HG03097 (cell line): ENCODE results near the gene TMEM266.
"Not testable (repeated sequence)": the region's sequence is repeated elsewhere in the genome, so short reads cannot be mapped to it uniquely, and the experiment has no call there.

Experiments used
- ATAC-seq: cut with Tn5 transposase; IDR thresholded peaks from one replicate; pipeline ENCODE4 v1.9.1; 2021; ENCODE audit not compliant: unreplicated experiment, low FRiP score

TMEM266 gene, protein sequence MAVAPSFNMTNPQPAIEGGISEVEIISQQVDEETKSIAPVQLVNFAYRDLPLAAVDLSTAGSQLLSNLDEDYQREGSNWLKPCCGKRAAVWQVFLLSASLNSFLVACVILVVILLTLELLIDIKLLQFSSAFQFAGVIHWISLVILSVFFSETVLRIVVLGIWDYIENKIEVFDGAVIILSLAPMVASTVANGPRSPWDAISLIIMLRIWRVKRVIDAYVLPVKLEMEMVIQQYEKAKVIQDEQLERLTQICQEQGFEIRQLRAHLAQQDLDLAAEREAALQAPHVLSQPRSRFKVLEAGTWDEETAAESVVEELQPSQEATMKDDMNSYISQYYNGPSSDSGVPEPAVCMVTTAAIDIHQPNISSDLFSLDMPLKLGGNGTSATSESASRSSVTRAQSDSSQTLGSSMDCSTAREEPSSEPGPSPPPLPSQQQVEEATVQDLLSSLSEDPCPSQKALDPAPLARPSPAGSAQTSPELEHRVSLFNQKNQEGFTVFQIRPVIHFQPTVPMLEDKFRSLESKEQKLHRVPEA

DNA sequence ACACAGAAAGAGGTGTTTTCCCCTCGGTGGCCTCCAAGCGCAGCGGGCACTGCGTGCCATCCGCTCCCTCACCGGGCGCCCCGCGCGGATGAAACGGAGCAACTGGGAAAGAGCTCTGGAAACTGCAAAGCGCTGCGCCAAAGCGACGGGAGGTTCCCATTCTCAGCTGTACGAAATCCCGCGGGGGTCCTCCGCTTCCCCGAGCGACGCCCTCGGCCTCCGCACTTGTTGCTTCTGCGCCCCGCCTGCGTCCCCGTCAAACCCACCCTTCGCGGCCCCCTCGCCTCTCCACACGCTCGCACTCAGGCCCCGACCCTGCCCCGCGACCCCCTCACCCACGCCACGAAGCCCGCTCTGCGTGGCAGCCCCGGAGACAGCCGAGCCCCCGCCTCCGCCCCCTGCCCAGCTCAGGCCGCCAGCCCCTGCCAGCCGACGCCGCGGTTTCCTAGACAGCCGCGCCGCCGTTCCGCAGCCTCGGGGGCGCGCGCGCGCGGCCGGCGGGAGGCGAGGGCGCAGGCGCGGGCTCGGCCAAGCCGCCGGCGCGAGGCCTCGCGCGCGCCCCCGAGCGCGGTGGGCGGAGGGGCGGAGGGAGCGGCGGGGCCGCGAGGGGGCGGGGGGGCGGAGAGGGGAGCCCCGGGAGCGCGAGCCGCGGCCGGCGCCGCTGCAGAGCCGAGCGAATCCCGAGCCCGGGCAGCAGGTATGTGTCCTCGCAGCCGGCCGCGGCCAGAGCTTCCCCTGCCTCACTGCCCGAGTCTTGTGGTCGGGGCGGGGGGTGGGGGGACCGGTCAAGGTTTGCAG is at the start of gene TMEM266:
TSS of gene TMEM266 (plus strand) at position 666 of the 798 bp plus-strand sequence. CDS start 74,279 bp downstream, outside the sequence.
- ATAC-seq, result no peak

DNA sequence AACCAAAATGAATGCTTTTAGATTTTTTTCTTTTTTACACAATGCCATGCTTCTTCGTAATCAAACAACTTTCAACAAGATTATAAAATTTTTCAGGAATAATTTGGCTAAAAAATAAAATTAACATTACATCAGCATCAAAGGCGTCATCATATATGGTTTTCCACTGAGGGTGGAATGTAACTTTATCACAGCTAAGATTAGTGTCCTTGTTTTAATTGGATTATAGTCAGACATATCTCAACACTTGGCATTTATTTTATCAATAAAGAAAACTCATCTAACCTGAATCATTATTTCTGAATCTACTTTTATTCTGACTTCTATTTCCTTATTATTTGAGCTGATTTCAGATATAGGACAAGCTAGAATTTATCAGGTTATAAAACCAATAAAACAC is 49.2 kb upstream of the TMEM266 start:
- ATAC-seq, result no peak

DNA sequence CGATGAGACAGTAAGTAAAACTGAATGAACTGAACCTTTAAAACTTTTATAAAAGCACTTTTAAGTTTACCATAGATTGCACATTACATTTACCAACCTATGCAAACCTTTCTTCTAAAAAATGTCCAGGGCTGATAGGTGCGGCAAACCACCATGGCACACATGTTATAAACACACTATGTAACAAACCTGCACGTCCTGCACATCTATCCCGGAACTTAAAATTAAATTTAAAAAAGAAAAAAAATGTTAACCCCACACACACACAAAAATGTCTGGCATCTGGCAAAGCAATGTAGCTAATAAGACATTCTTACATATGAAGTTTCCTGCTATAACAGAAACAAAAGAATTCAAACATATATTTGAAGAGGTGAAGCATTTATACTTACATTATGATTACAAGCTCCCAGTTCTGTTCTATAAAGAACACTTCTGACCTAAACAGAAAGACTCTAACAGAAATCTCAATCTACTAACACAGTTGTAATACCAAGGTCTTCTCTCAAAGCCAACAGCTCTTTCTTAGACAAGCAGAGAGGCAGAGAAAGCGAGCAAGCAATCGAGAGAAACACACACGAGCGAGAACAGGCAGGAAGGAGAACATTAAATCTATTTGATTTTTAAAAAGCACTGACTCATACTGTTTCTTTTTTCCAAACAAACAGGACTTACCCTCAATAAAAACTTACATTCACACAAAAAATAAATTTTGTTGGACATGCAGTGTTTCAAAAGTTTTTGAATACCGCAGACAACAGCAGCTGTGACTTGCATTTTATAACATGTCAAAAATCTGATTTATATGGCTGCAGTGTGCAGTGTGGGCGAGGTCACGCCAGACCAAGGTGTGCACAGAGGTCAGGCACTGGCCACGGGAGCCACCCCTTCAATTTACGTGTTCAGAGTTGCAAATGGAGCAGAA is 47.9 kb upstream of the TMEM266 start, which contains the start of gene NRG4:
TSS of gene NRG4 (minus strand) at position 798 of the 925 bp plus-strand sequence. CDS start 1,194 bp downstream, outside the sequence.
- ATAC-seq, result no peak

DNA sequence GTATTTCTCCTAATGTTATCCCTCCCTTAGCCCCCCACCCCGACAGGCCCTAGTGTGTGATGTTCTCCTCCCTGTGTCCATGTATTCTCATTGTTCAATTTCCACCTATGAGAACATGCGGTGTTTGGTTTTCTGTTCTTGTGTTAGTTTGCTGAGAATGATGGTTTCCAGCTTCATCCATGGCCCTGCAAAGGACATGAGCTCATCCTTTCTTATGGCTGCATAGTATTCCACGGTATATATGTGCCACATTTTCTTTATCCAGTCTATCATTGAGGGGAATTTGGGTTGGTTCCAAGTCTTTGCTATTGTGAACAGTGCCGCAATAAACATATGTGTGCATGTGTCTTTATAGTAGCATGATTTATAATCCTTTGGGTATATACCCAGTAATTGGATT is 46.3 kb upstream of the TMEM266 start:
- ATAC-seq, result not testable (repeated sequence)

DNA sequence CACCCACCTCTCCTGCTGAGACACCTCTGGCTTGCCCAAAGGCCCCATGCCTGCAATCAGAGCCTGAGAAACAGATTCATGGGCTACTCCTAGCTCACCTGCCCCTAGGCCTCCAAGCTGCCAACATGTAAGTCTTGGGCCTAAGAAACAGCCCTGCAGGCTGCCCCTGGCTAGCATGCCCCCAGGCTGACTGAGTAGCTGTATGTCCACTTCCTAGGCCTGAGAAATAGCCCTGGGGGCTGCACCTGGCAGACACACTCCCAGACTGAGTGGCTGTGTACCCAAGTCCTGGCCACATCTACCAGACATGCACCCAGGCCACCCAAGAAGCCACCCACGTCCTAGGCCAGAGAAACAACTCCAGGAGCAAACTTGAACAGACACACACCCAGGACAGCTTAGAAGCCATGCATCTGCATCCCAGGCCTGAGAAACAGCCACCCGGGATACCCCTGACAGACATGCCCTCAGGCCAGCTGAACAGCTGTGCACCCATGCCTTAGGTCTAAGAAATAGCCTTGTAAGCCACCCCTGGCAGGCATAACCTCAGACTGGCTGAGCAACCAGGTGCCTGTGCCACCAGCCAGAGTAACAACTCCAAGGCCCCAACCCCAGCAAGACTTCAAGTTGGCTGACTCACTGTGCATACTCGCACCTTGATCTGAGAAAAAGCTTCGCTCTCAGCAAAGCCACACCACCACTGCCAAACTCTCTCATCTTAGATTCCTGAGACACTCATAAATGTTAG is 35.6 kb upstream of the TMEM266 start:
- ATAC-seq, result no peak

DNA sequence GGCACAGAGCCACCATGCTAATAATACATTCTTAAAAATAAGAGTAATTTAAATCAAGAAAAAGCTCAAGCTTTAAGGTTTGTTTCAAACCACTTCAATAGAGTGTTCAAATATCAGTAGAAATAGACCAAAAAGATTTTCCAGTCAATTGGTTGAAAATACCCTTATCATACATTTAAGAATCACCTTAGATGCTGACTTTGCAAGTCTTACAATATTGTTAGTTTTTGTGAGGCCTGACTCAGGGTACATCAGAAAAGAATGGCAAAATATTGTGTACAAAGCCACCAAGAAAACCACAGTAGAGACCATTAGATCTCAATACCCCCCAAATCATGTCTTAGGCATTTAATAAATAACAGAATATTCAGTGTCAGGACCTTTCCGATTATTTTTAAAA is 27.7 kb upstream of the TMEM266 start:
- ATAC-seq, result no peak

DNA sequence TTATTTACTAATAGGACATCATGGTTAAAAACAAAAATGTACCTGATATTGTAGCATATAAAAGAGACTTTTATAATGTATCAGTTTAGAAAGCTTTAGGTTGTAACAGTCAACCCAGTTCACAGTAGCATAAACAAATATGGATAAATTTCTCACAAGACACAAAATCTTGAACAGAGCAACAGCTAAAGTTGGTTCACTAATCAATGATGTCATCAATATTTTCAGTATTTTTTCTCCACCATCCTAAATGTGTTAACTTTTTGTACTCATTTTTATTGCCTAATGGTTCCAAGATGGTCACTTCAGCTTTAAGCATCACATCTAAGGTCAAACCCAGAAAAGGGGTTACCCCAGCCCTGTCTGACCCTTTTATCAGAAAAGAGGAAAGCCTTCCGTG is 26.3 kb upstream of the TMEM266 start:
- ATAC-seq, result no peak

DNA sequence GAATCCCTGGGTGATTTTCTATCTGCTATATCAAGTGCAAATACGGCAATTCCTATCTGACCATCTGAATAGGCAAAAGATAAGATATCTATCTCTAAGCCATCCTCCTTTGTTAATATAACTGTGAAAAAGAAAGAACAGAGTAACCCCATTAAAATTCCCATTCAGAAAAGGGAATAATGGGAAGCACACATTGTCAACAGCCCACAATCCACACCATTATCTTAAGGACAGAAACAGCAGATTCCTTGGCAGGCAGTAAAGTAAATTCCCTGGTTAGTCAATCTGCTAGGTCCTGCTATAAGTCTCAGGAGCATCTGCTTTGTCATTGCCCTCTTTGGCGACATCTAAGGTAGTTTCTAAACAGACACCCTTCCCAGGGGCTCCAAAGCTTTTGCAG is 25.7 kb upstream of the TMEM266 start:
- ATAC-seq, result no peak

DNA sequence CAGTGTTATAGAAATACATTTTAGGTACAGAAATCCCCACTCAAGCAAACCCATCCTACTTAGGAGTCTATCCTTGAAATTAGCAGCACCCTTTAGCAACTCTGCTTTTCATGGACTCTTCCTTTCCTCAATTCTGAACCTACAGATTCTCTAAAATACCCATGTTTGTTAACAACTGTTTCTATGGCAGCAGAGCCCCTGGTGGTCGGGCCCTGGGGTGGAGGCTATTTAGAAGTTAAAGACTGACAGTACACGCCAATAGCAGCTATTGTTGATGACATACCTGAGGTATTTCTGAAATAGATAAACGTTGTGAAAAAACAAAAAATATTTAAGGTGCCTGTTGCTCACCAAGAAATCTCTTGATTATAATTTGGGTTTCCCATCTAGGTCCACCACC is 24.2 kb upstream of the TMEM266 start:
- ATAC-seq, result no peak

DNA sequence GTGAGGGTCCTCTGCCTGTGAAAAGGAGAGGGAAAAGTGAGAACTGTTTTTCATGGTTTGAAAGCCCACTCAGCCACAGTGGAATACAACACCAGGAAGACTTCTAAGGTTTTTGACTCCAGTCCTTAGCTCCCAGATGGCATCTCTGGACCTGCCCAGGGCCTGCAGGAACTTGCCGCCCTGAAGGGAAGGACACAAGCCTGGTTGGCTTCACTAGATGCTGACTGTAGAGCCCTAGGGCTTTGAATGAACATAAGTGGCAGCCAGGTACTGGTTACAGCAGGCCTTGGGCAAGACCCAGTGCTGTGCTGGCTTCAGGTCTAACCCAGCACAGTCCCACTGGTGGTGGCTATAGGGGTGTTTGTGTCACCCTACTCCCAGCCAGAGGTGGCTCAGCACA is 21.3 kb upstream of the TMEM266 start:
- no peak for ATAC-seq

DNA sequence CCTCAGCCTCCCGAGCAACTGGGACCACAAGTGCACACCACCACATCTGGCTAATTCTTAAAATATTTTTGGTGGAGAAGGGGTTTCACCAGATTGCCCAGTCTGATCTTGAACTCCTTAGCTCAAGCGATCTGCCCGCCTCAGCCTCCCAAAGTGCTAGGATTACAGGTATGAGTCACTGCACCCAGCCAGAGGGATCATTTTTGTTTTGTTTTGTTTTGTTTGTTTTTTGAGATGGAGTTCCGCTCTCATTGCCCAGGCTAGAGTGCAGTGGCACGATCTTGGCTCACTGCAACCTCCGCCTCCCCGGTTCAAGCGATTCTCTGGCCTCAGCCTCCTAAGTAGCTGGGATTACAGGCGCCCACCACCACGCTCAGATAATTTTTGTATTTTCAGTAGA is 5.6 kb upstream of the TMEM266 start:
- ATAC-seq, result not testable (repeated sequence)

DNA sequence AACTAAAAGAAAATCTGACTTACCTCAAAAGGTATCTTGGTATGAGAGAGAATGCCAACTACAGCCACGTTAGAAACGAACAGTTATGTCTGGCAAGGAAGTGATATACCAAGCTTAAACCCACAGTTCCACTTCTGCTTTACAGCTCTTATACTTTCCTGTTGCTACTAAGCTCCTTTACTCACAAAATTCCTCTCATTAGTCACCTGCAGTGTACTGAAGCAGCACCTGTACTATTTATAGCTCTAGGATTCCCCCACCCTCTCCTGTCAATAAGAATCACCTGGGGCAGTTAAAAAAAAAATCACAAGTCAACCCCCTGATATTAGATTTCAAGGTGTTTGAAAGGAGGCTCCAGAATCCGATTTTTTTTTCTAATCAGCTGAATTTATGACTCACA is 2.9 kb upstream of the TMEM266 start:
- ATAC-seq, result peak; percentile 55

DNA sequence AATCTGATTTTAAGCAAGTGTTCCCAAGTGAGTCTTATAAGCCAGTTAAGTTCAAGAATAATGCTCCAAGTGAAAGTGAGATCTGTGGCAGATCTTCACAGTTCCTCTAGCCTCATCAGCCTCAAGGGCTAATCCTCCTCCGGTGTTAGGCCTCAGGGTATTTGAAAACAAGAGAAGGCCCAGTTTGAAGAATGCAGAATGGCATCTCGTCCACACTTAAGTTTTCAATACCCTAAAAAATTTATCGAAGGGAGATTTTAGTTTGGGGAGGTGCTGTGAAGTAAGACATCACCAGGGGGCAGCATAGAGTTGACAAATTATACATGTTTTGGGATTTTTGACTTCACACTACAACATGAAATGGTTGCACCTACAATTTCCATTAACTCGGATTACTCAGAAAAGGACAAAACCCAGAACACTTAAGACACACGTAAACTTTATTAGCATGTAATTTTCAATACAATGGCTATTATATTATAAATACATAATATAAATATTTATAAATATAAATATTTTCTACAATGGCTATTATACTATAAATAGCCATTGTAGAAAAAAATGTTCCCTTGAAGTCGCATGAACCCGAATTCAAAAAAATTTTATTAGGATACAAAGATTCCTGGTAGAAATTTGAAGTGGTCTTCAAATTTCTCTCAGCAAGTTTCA is 2.3 kb upstream of the TMEM266 start:
- ATAC-seq, result peak; percentile 9

DNA sequence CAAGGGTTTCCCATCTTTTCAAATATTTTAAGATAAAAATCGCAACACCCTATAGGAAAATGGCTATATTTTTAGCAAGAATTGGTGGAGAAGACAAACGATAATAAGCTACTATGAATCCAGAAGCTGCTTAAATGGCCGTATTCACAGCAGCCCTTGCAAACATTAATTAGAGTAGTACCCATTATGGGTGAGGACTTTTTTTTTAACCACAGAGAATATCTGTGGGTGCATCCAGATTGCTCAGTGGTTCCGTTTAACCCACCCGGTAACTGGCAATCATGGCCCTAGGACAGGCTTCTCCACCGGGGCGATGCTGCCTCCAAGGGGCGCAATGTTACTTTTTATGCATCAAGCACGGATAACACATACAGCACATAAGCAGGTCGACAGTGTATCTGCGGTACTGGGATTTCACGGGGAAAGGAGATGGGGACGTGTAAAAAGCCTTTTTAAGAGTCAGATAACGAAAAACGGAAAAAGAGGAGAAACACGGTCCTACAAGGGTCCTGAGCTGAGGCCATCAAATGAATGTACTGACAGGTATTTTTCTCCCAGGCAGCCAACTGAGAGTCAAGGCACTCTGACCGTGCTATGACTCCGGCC is 968 bp upstream of the TMEM266 start:
- no peak for ATAC-seq

DNA sequence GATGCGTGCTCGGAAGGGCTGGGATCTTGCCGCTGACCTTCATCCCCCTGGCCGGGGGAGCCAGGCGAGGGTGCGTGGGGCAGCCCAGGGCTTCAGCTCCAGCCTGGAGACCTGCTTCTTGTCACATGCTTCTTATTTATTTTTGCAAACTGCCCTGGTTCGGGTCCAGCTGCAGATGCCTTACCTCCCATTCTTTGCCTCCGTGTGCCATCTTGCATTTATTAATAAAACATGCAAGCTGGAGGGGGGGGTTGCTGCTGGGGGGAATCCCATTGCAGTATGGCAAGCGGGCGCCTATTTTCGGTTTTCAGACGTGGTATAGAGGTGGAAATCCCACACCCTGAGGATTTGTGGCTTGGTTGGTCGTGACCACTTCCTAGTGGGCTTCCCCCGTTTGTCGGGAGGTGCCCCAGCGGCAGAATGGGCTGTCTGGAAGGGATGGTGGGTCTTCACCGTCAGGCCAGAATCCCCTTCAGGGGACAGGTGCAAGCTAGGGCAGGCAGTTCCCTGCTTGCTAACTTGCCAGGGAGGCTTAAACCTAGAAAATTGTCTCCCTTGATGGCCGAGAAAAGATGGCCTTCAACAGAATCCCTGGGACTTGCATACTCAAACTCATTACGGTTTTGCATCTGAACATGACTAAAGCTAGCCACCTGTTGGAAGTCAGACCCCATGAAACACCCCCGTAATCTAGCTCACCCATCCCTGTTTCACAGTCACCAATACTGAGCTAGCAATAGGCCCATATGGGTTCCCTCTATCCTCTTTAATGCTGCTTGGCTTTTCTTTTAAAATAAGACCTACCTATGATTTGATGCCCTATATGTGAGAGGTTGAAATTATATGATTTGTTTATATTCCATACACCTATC is 569 bp downstream of the TMEM266 start:
- no peak for ATAC-seq

DNA sequence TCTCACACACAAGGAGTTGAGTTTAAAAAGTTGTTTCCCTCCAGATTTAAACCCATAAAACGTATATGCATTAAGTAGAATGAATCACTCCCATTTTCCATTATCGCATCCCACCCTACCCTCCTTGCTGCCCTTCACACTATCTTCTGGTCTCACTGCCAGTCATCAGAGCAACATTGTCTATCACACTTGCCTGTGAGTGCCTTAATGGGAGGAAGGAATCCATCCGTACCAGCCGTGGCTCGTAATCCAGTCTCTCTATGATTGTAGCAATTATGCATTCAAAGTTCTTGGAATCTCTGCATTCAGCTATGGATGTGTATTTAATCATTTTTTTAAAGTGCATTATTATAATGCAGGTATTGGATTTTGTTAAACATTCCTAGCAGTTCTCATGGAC is 1.9 kb downstream of the TMEM266 start:
- no peak for ATAC-seq

DNA sequence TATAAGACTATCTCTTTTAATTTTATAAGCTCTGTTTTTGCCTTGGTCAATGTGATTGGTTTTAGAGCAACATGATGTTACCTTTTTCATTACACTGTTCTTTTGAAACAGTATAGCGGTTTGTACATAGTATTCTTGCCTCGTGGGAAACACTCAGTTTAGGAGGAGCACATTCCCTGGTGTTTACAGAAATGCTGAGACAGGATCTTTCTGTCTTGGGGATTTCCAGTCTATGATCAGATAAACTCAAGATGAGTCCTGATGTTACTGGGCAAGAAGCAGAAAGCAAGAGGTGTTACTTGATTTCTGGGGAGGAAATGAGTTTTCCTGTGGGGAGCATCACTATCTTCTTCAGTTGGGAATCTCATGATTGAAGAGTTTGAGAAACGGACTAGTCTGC is 2.5 kb downstream of the TMEM266 start:
- no peak for ATAC-seq

DNA sequence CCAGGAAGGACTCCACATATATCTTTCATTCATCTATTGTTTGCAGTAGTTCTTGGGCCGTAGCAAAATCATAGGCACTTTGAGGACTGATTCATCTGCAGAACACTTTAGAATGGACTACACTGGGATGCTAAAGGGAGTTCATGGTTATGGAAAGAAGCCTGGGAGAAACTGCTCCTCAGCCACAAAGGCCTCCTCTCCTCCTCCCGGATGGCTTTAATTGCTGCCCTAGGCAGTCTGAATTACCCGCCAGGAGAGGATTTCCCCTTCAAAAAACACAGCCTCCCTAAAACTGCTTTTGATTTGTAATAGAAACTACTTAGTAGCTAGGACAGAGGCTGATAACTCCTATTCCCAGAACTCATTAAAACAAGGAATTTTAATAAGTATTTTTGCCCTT is 4.6 kb downstream of the TMEM266 start:
- no peak for ATAC-seq
